ENCODE results near the gene RPL15.
"Not testable (repeated sequence)": the region's sequence is repeated elsewhere in the genome, so short reads cannot be mapped to it uniquely, and the experiment has no call there.

Gene RPL15

DNA sequence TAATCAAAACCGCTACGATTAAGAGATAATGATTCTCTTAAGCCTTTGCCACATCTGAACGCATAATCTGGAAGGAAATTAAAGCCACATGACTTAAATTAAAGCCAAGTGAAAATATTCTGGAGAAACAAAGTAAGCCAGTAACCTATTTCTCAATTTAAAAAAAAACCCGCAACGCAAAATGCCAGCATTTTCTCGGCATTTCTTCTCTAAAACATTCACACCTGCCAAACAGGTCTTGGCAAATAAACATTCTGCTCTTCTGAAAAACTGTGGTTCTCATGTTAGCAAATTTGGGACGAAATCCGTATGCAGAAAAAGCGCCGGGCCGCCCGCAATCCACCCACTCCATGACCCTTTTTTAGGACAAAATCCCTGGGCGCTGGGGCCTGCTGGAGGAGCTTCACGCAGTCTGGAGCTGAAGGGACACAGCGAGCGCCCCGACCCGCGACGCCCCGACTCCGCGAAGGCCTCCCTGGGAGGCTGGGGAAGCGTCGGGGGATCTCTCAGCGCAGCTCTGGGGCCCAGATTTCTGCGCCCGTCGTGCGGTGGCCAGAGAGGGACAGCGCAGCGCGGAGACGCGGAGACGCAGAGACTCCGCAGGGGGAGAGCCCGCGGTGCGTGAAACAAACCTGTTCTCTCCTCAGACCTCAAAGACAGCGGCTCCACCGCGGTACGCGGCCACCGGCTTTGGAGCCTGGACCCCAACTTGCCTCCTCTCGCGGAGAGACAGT is 613 bp upstream of the RPL15 start:
- H3K9ac ChIP-seq (ENCODE audit: low read depth, low read length): peak overlapping the region; percentile 87
- peak overlapping the region; percentile 59 for H3K27ac ChIP-seq (ENCODE audit: low read depth, low read length)
- H3K36me3 ChIP-seq (ENCODE audit: insufficient read depth, low read length): peaks cover 36% of the 10 kb centered on the region
- H3K4me1 ChIP-seq (ENCODE audit: insufficient read depth, low read length): peaks cover 18% of the 10 kb centered on the region
- H3K27me3 ChIP-seq (ENCODE audit: insufficient read depth, low read length): peaks cover 6% of the 10 kb centered on the region
- 3% methylated on average over 48 of the region's 48 CpGs for WGBS
- H3K9me3 ChIP-seq (ENCODE audit: insufficient read depth, low read depth, low read length): no peaks in the 10 kb centered on the region
- H3K4me3 ChIP-seq (ENCODE audit: low read length): peak overlapping the region; percentile 78

DNA sequence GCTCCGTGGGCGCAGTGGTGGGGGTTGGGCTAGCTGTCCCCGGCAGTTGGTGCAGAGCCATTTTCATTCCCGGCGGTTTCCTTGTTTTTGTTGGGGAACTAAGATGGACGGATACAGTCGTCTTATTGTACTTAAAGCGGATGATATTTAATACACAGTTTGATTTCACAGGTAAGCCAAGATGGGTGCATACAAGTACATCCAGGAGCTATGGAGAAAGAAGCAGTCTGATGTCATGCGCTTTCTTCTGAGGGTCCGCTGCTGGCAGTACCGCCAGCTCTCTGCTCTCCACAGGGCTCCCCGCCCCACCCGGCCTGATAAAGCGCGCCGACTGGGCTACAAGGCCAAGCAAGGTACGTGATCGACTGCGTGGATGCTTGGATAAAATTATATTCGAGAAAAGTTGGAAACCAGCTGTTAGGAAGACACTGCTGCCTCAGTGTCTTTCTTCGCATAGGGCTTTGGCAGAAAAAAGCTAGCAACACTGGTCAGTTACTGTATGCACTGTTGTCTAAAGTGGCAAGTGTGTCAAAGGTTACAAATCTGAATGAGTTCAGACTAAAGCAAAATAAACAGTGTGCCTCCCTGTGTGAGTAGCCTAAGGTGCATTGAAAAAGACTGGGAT is 859 bp downstream of the RPL15 start:
- H3K36me3 ChIP-seq (ENCODE audit: insufficient read depth, low read length): peaks cover 41% of the 10 kb centered on the region
- peak overlapping the region; percentile 79 for H3K27ac ChIP-seq (ENCODE audit: low read depth, low read length)
- not testable (repeated sequence) for H3K9me3 ChIP-seq (ENCODE audit: insufficient read depth, low read depth, low read length); H3K27me3 ChIP-seq (ENCODE audit: insufficient read depth, low read length)
- WGBS: under 1% methylated on average over 18 of the region's 21 CpGs
- H3K9ac ChIP-seq (ENCODE audit: low read depth, low read length): peak overlapping the region; percentile 99
- H3K4me1 ChIP-seq (ENCODE audit: insufficient read depth, low read length): peaks cover 18% of the 10 kb centered on the region
- H3K4me3 ChIP-seq (ENCODE audit: low read length): peak overlapping the region; percentile 78

DNA sequence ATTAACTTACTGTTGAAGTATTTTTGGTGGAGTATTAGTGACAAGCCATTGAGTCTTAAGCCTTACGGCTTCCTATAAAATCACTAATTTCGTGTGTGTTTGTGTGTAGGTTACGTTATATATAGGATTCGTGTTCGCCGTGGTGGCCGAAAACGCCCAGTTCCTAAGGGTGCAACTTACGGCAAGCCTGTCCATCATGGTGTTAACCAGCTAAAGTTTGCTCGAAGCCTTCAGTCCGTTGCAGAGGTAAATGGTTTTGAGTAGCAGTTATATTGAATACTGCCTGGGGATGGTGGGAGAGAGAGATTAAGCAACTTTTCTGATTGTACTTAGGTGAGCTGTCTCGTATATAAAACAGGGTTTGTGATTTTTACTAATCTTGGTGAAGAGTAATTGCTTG is 1.4 kb downstream of the RPL15 start:
- WGBS: 37% methylated on average over 12 of the region's 12 CpGs
- Histone ChIP-seq H3K27ac (ENCODE audit: low read depth, low read length) (peak overlapping the region; percentile 79), H3K4me3 (ENCODE audit: low read length) (peak overlapping the region; percentile 78), H3K9ac (ENCODE audit: low read depth, low read length) (peak overlapping the region; percentile 99), H3K4me1 (ENCODE audit: insufficient read depth, low read length) (peaks cover 18% of the 10 kb centered on the region), H3K36me3 (ENCODE audit: insufficient read depth, low read length) (peaks cover 41% of the 10 kb centered on the region)
- H3K9me3 ChIP-seq (ENCODE audit: insufficient read depth, low read depth, low read length); H3K27me3 ChIP-seq (ENCODE audit: insufficient read depth, low read length): not testable (repeated sequence)

DNA sequence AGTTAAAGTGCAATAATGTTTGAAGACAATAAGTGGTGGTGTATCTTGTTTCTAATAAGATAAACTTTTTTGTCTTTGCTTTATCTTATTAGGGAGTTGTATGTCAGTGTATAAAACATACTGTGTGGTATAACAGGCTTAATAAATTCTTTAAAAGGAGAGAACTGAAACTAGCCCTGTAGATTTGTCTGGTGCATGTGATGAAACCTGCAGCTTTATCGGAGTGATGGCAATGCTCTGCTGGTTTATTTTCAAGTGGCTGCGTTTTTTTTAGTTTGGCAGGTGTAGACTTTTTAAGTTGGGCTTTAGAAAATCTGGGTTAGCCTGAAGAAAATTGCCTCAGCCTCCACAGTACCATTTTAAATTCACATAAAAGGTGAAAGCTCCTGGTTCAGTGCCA is 2.7 kb downstream of the RPL15 start:
- Histone ChIP-seq H3K27me3 (ENCODE audit: insufficient read depth, low read length) (peaks cover 6% of the 10 kb centered on the region), H3K4me3 (ENCODE audit: low read length) (peak overlapping the region; percentile 14; the same call in 1 of the 2 replicates), H3K27ac (ENCODE audit: low read depth, low read length) (peak overlapping the region; percentile 26; the same call in 1 of the 2 replicates), H3K9me3 (ENCODE audit: insufficient read depth, low read depth, low read length) (no peaks in the 10 kb centered on the region), H3K9ac (ENCODE audit: low read depth, low read length) (no peak overlapping the region), H3K36me3 (ENCODE audit: insufficient read depth, low read length) (peaks cover 41% of the 10 kb centered on the region), H3K4me1 (ENCODE audit: insufficient read depth, low read length) (peaks cover 23% of the 10 kb centered on the region)
- WGBS: 90% methylated on average over 2 of the region's 2 CpGs

DNA sequence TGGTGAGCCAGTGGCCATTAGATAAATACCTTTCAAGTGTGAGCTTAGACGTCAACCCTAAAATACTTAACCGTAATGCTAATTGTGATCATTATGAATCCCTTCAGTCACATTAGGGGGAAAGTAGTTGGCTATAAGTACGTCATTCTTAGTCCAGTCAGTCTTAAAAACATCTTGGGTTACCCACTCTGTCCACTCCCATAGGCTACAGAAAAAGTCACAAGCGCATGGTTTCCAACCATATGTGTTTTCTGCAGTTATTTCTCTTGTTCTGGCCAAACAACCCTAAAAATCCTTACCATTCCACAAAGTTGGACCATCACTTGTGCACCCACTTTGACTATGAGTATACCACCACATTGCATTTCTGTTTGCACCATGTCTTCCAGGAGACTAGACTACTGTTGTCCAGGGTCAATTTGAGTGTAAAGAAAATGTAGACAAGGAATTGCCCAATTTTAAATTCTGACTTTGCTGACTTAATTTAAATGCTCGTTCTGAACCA is 3.3 kb downstream of the RPL15 start:
- WGBS: 91% methylated on average over 5 of the region's 5 CpGs
- Histone ChIP-seq H3K9me3 (ENCODE audit: insufficient read depth, low read depth, low read length) (no peaks in the 10 kb centered on the region), H3K27me3 (ENCODE audit: insufficient read depth, low read length) (peaks cover 6% of the 10 kb centered on the region), H3K9ac (ENCODE audit: low read depth, low read length) (no peak overlapping the region), H3K4me3 (ENCODE audit: low read length) (peak overlapping the region; percentile 12; the same call in 1 of the 2 replicates), H3K27ac (ENCODE audit: low read depth, low read length) (peak overlapping the region; percentile 21; the same call in 1 of the 2 replicates), H3K36me3 (ENCODE audit: insufficient read depth, low read length) (peaks cover 41% of the 10 kb centered on the region), H3K4me1 (ENCODE audit: insufficient read depth, low read length) (peaks cover 19% of the 10 kb centered on the region)

DNA sequence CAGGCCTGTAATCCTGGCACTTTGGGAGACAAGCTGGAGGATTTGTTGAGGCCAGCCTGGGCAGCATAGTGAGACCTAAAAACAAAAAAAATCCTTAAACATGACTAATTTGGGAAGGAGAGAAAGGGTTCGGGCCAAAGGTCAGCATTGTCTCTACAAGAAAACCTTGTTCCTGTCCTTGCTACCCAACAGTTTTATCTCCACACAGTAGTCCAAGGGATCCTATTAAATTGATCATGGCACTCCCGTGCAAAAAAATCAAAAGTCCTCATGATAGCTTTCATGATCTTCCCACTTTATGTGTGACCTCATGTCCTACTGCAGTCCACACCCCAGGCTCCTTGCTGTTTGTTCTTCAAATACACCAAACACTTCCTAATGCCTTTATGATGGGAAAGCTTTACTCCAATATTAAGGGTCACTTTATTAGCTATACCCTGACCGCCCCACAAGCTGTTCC is 4.2 kb downstream of the RPL15 start:
- Histone ChIP-seq H3K9me3 (ENCODE audit: insufficient read depth, low read depth, low read length) (no peaks in the 10 kb centered on the region), H3K4me3 (ENCODE audit: low read length) (no peak overlapping the region), H3K27me3 (ENCODE audit: insufficient read depth, low read length) (peaks cover 1% of the 10 kb centered on the region; the same call in 1 of the 2 replicates), H3K36me3 (ENCODE audit: insufficient read depth, low read length) (peaks cover 41% of the 10 kb centered on the region), H3K4me1 (ENCODE audit: insufficient read depth, low read length) (peaks cover 11% of the 10 kb centered on the region), H3K9ac (ENCODE audit: low read depth, low read length) (no peak overlapping the region), H3K27ac (ENCODE audit: low read depth, low read length) (no peak overlapping the region; the same call in 1 of the 2 replicates)
- 91% methylated on average over 3 of the region's 3 CpGs for WGBS

DNA sequence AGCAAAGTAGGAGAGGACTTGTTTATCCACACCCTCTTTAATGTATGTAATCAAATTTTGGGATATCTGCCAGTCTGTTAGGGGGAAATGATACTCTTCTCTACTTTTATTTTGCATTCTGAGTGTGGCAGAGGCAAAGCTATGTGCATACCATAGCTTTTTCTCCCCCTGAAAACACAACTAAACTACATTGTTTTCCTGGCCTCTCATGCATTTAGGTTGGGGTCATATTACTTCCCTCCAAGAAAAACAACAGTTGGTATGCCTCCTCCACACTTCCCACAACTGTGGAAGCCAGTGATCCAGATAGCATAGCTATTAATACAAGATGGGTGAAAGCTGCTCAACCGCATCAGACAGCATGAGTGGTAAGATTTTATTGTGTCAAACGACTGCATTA is 6.9 kb downstream of the RPL15 start:
- Histone ChIP-seq H3K9me3 (ENCODE audit: insufficient read depth, low read depth, low read length) (no peaks in the 10 kb centered on the region), H3K4me3 (ENCODE audit: low read length) (no peak overlapping the region), H3K27me3 (ENCODE audit: insufficient read depth, low read length) (no peaks in the 10 kb centered on the region), H3K9ac (ENCODE audit: low read depth, low read length) (no peak overlapping the region), H3K36me3 (ENCODE audit: insufficient read depth, low read length) (peaks cover 30% of the 10 kb centered on the region), H3K27ac (ENCODE audit: low read depth, low read length) (no peak overlapping the region), H3K4me1 (ENCODE audit: insufficient read depth, low read length) (peaks cover 6% of the 10 kb centered on the region)
- 83% methylated on average over 2 of the region's 2 CpGs for WGBS

DNA sequence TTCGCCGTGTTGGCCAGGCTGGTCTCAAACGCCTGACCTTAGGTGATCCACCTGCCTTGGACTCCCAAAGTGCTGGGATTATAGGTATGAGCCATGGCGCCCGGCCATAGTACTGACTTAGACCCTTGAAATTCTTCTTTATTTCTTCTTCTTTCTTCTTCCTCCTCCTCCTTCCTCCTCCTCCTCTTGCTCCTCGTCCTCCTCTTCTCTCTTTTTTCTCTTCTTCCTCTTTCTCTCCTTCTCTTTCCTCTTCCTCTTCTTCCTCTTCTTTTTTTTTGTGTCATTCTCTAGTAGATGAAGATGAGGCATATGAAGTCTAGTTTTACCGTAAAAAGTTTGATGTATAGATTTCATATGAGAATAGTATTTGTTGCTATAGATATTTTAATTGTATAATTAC is 9.3 kb downstream of the RPL15 start:
- peaks cover 5% of the 10 kb centered on the region; the same call in 1 of the 2 replicates for H3K4me1 ChIP-seq (ENCODE audit: insufficient read depth, low read length)
- H3K27me3 ChIP-seq (ENCODE audit: insufficient read depth, low read length): no peaks in the 10 kb centered on the region
- no peak overlapping the region for H3K4me3 ChIP-seq (ENCODE audit: low read length)
- 90% methylated on average over 6 of the region's 7 CpGs for WGBS
- peaks cover 6% of the 10 kb centered on the region; the same call in 1 of the 2 replicates for H3K36me3 ChIP-seq (ENCODE audit: insufficient read depth, low read length)
- H3K27ac ChIP-seq (ENCODE audit: low read depth, low read length): no peak overlapping the region
- H3K9me3 ChIP-seq (ENCODE audit: insufficient read depth, low read depth, low read length): no peaks in the 10 kb centered on the region
- no peak overlapping the region for H3K9ac ChIP-seq (ENCODE audit: low read depth, low read length)

DNA sequence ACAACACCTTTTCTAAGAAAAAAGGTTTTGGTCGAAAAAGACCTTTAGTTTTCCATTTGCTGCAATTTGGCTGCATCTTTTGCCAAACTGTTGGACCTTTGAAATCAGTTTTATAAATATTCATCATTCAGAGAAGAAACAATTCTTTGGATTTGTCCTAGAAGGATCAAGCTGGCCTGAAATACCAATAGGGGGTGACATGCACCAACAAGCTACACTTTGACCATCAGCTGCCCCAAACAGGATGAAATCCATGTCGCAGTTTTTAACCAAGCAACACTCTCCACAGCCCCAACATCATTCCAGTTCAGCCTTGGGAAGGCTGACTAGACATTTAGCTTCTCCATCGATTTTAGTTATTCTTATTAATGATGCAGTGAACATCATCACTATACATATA is 9.8 kb downstream of the RPL15 start:
- H3K4me3 ChIP-seq (ENCODE audit: low read length): no peak overlapping the region
- no peak overlapping the region for H3K27ac ChIP-seq (ENCODE audit: low read depth, low read length)
- H3K9me3 ChIP-seq (ENCODE audit: insufficient read depth, low read depth, low read length): no peaks in the 10 kb centered on the region
- no peaks in the 10 kb centered on the region for H3K27me3 ChIP-seq (ENCODE audit: insufficient read depth, low read length)
- no peak overlapping the region for H3K9ac ChIP-seq (ENCODE audit: low read depth, low read length)
- 0 out of 2 replicates have a peak, but pooled peaks cover 3% of the 10 kb centered on the region for H3K36me3 ChIP-seq (ENCODE audit: insufficient read depth, low read length)
- WGBS: 72% methylated on average over 2 of the region's 3 CpGs
- H3K4me1 ChIP-seq (ENCODE audit: insufficient read depth, low read length): peaks cover 5% of the 10 kb centered on the region; the same call in 1 of the 2 replicates

DNA sequence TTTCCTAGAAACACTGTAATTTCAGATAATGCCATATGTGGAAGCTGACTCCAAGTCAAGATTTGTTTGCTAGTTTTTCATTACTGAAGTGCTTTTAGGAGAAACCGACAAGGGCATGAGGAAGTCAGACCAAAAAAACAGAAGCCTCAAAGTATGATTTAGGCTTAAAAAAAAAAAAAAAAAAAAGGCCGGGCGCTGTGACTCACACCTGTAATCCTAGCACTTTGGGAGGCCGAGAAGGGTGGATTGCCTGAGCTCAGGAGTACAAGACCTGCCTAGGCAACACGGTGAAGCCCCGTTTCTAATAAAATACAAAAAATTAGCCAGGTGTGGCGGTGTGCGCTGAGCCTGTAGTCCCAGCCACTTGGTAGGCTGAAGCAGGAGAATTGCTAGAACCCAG is 11.6 kb downstream of the RPL15 start:
- Histone ChIP-seq H3K27me3 (ENCODE audit: insufficient read depth, low read length) (no peaks in the 10 kb centered on the region), H3K9me3 (ENCODE audit: insufficient read depth, low read depth, low read length) (no peaks in the 10 kb centered on the region), H3K4me3 (ENCODE audit: low read length) (no peak overlapping the region), H3K36me3 (ENCODE audit: insufficient read depth, low read length) (no peaks in the 10 kb centered on the region), H3K27ac (ENCODE audit: low read depth, low read length) (no peak overlapping the region), H3K9ac (ENCODE audit: low read depth, low read length) (no peak overlapping the region), H3K4me1 (ENCODE audit: insufficient read depth, low read length) (peaks cover 5% of the 10 kb centered on the region; the same call in 1 of the 2 replicates)
- 84% methylated on average over 8 of the region's 8 CpGs for WGBS

DNA sequence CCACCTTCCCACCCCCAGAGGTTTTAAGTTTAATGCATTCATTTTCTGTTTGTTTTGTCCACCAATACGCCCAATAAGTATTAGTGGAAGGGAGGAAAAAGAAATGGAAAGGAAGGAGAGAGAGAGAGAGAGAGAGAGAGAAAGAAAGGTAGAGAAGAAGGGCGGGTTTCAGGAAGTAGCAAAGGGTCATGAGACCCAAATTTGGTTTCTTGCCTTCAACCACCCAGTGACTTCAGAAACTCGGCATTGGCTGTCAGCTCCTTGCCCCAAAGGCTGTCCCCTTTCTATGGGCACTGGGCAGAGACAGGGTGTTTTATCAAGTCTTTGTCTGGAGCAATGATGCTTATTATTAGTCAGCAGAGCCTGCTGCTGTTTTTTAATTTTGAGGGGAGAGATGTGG is 14.7 kb downstream of the RPL15 start:
- WGBS: 93% methylated on average over 3 of the region's 3 CpGs
- no peaks in the 10 kb centered on the region for H3K4me1 ChIP-seq (ENCODE audit: insufficient read depth, low read length)
- H3K27ac ChIP-seq (ENCODE audit: low read depth, low read length): no peak overlapping the region
- no peaks in the 10 kb centered on the region for H3K27me3 ChIP-seq (ENCODE audit: insufficient read depth, low read length)
- no peak overlapping the region for H3K9ac ChIP-seq (ENCODE audit: low read depth, low read length)
- H3K36me3 ChIP-seq (ENCODE audit: insufficient read depth, low read length): no peaks in the 10 kb centered on the region
- H3K4me3 ChIP-seq (ENCODE audit: low read length): no peak overlapping the region
- H3K9me3 ChIP-seq (ENCODE audit: insufficient read depth, low read depth, low read length): no peaks in the 10 kb centered on the region
